ENCODE results near the gene BEND6. TPM values are rescaled to one million over a fixed set of nuclear protein-coding genes. Genes with fewer than 3 reads are reported as not detected.

The BEND6 gene
- total RNA-seq, 1 donor from 2014 or later, result 0.13 TPM

Other genes with a start within 250 kb of the BEND6 start
- gene KIAA1586, start 91.6 kb downstream of the BEND6 start, total RNA-seq, result 10.5 and 11.0 TPM in 2 replicates
- gene ZNF451, start 135.1 kb downstream of the BEND6 start, total RNA-seq, result 39.3 and 45.4 TPM in 2 replicates
- gene BAG2, start 217.2 kb downstream of the BEND6 start, total RNA-seq, result 0.38 and 0.90 TPM in 2 replicates

All from dermis microvascular lymphatic vessel endothelial cell (primary cell).